WERI-Rb-1 (cell line): ENCODE data around the gene SCLY.

Source experiments
- DNase-seq: peaks from one replicate; pipeline ENCODE4 v3.0.0-alpha.2; 2020
- H3K27ac ChIP-seq: fragments of 250-450 bp; sonication (Bioruptor Pico); 2 replicates; pipeline ENCODE4 v1.5.1; 2020; ENCODE audit warnings: mild to moderate bottlenecking, moderate library complexity
- H3K27me3 ChIP-seq: fragments of 250-450 bp; sonication (Bioruptor Pico); 2 replicates; pipeline ENCODE4 v1.5.1; 2021; ENCODE audit warnings: mild to moderate bottlenecking, low read depth, moderate library complexity; ENCODE audit not compliant: insufficient read depth, severe bottlenecking
- H3K36me3 ChIP-seq: fragments of 250-450 bp; sonication (Bioruptor Pico); 2 replicates; pipeline ENCODE4 v1.5.1; 2020; ENCODE audit warnings: mild to moderate bottlenecking, moderate library complexity
- H3K4me3 ChIP-seq: 2 replicates; pipeline ENCODE4 v1.5.1; 2011; ENCODE audit warnings: low read depth, mild to moderate bottlenecking, control low read depth, low read length
- H3K9me3 ChIP-seq: fragments of 250-450 bp; sonication (Bioruptor Pico); 2 replicates; pipeline ENCODE4 v1.5.1; 2021; ENCODE audit warnings: mild to moderate bottlenecking, moderate library complexity; ENCODE audit not compliant: severe bottlenecking
- TF ChIP-seq, protein P1 (sequence below): IDR thresholded peaks from 2 replicates; pipeline ENCODE4 v1.5.1; 2011; ENCODE audit warnings: low read depth, mild to moderate bottlenecking, control low read depth, inconsistent platforms, low read length

SCLY gene

DNA sequence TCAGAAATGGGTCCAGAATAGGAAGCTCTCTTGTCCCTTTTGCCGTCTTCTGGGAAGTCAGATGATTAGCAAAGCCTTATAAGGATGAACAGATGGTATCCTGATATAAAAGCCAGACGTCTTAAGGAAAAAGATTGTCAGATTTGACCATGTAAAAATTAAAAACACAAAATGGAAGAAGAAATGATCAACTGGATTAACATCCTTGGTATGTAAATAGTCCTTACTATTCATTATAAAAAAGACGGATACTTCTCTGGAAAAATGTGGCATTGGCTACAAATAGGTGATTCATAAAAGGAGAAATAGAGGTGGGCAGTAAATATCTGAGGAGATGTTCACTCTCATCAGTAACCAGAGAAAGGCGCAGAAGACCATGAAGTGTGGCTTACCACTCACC lies 33.7 kb upstream of the SCLY start:
- DNase-seq = no peak
- H3K27ac ChIP-seq = no peak overlapping the region
- TF ChIP-seq, protein P1, sequence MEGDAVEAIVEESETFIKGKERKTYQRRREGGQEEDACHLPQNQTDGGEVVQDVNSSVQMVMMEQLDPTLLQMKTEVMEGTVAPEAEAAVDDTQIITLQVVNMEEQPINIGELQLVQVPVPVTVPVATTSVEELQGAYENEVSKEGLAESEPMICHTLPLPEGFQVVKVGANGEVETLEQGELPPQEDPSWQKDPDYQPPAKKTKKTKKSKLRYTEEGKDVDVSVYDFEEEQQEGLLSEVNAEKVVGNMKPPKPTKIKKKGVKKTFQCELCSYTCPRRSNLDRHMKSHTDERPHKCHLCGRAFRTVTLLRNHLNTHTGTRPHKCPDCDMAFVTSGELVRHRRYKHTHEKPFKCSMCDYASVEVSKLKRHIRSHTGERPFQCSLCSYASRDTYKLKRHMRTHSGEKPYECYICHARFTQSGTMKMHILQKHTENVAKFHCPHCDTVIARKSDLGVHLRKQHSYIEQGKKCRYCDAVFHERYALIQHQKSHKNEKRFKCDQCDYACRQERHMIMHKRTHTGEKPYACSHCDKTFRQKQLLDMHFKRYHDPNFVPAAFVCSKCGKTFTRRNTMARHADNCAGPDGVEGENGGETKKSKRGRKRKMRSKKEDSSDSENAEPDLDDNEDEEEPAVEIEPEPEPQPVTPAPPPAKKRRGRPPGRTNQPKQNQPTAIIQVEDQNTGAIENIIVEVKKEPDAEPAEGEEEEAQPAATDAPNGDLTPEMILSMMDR = no peak
- H3K9me3 ChIP-seq = no peaks in the 10 kb centered on the region
- H3K4me3 ChIP-seq = no peak overlapping the region
- peaks cover 22% of the 10 kb centered on the region for H3K36me3 ChIP-seq
- no peaks in the 10 kb centered on the region for H3K27me3 ChIP-seq

DNA sequence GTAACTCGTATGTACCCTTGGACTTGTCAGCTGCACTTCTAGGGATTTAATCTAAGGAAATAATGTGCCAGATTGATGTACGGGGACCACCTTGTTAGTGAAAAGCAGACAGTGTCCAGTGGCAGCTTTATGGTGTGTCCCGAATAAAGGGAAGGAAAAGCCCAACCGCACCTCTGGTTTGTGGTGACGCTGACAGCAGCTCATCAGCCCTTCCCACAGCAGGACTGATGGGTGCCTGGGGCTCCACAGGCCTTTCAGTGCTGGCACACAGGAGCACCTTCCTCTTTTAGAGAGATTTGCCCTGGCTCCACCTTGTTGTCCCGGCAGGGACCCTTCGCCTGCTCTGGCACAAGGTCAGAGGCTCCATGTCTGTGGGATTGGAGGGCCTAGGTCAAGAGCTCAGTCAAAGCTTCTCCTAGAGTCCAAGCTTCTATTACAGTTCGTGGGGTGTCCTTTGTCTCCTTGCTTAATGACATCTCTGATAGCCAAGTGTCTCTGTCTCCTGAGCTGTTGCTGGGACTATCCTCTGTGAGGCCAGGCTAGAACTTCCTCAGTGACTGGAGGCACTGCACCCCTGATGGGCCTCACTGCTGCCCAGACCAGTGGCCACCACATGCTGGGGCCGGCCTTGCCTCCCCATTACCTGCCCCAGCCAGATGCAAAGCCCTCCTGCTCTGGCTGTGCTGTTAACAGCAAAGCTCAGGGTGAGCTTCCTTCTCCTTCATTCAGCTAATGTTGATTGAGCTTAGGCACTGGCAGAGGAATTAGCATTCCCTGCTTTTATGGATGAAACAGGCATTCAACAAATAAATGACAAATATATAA lies 33.0 kb upstream of the SCLY start:
- TF ChIP-seq, protein P1 = no peak

DNA sequence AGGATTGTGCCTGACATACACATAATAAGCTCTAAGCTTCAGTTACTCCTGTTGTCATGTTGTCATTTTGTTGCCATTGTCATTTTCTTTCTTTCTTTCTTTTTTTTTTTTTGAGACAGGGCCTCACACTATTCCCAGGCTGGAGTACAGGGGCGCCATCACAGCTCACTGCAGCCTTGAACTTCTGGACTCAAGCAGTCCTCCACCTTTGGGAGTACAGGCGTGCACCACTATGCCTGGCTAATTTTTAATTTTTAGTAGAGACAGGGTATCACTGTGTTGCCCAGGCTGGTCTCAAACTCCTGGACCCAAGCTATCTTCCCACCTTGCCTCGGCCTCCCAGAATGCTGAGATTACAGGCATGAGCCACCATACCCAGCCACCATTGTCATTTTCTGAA lies 30.9 kb upstream of the SCLY start:
- H3K4me3 ChIP-seq = no peak overlapping the region
- H3K36me3 ChIP-seq = peaks cover 23% of the 10 kb centered on the region
- H3K27ac ChIP-seq = no peak overlapping the region
- no peak for DNase-seq
- TF ChIP-seq, protein P1 = no peak
- no peaks in the 10 kb centered on the region for H3K27me3 ChIP-seq
- no peaks in the 10 kb centered on the region for H3K9me3 ChIP-seq

More for the DNA sequence above, 33.0 kb upstream of the SCLY start:
- Histone ChIP-seq H3K4me3 (no peak overlapping the region), H3K27ac (no peak overlapping the region), H3K27me3 (no peaks in the 10 kb centered on the region), H3K36me3 (peaks cover 23% of the 10 kb centered on the region), H3K9me3 (no peaks in the 10 kb centered on the region)
- DNase-seq = no peak

DNA sequence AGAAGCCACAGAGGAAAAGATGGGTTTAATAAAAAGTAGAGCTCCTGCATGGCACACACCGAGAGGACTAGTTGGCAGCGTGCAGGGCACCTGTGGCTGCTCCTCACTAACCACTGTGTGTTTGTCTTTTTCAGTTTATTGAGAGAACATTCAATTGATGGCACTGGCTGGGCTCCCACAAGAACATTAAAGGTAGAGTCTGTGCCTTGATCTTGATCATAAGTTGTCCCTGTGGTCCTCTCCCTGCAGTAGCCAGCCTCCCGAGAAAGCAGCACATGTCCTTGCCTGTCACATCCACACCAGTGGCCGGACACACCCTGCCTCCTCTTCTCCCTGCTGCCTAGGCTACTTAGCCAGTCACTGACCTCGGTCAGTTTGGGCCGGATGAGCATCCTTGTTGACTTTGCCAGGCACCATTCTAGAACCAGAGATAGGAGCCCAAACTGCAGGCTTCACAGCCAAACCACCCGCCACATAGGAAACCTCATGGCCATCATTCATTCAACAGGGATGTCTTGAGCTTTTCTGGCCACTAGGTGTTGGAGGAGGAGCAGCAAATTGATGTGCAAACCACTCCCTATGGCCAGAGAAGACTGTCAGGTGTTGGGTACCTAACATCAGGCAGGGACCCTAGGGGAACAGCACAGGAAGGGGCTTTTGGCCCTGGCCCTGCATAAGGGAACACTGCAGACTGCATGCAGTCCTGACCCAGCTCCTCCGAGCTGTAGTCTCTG lies 30.2 kb upstream of the SCLY start:
- H3K4me3 ChIP-seq = no peak overlapping the region
- no peak for DNase-seq
- peaks cover 23% of the 10 kb centered on the region for H3K36me3 ChIP-seq
- TF ChIP-seq, protein P1 = no peak
- no peaks in the 10 kb centered on the region for H3K27me3 ChIP-seq
- no peaks in the 10 kb centered on the region for H3K9me3 ChIP-seq
- no peak overlapping the region for H3K27ac ChIP-seq

DNA sequence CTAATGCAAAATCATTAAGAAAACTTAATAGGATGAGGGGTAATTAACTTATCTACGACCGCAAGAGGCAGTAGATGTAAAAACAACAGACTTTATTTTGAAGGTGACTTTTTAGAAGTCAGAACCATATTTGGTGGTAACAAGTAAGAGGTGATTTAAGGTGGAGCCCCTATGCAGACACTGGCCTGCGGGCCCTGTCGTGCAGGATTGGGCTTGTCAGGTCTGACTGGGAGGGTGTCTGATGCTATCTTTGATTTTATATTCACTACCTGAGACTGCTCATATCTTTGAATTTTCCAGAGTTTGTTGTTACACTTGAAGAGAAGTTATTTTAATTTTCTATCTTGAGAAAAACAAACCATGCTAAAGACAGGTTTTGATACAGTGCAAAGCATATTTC lies 29.1 kb upstream of the SCLY start:
- Histone ChIP-seq H3K9me3 (no peaks in the 10 kb centered on the region), H3K27me3 (no peaks in the 10 kb centered on the region), H3K4me3 (no peak overlapping the region), H3K36me3 (peaks cover 31% of the 10 kb centered on the region), H3K27ac (no peak overlapping the region)
- TF ChIP-seq, protein P1 = no peak
- no peak for DNase-seq
